ENCODE data around the gene WIPI1.

WIPI1 gene

DNA sequence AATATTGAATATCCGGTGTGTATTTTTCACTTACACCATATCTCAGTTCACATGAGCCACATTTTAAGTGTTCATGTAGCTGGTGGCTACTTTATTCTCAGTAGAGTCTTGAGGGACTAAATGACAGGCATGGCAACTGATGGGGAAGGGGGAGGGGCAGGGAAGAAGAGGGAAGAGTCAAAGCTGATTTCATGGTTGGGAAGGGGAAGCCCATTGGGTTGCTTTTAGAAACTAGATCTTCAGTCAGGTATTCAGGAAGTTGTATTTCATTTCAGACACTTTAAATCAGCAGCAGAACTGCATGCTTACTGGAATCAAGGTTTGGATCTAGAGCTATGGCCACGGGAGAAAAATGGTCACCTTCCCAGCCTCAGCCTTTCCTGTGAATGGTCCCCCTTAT is 2.9 kb upstream of the WIPI1 start:
- DNase-seq: no peak

DNA sequence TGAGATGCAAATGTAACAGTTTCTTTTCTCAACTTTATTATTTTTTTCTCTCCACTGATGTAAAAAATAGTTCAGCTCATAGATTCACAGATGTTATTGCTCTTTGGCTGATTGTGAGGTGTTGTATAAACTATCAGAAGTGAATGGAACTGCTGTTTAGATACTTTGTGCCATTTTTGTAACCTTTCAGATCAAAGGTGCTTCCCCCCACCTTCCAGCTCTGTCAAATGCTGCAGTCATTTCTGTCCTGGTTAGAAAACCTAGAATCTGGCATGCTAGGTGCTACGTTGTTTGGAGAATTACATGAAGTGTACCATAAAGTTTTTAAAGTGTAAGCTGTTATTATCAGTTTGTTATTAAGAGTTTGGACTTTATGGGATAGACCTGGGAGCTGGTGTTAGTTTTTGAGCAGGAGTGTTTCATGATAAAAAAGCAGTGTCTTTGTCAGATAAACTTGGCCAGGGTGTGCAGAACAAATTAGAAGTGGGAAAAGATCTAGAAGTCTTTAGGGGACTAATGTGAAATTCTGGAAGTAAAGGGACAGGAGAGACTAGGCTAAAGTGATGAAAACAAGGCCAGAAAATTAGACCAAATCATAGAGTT is 1.8 kb upstream of the WIPI1 start:
- no peak for DNase-seq

DNA sequence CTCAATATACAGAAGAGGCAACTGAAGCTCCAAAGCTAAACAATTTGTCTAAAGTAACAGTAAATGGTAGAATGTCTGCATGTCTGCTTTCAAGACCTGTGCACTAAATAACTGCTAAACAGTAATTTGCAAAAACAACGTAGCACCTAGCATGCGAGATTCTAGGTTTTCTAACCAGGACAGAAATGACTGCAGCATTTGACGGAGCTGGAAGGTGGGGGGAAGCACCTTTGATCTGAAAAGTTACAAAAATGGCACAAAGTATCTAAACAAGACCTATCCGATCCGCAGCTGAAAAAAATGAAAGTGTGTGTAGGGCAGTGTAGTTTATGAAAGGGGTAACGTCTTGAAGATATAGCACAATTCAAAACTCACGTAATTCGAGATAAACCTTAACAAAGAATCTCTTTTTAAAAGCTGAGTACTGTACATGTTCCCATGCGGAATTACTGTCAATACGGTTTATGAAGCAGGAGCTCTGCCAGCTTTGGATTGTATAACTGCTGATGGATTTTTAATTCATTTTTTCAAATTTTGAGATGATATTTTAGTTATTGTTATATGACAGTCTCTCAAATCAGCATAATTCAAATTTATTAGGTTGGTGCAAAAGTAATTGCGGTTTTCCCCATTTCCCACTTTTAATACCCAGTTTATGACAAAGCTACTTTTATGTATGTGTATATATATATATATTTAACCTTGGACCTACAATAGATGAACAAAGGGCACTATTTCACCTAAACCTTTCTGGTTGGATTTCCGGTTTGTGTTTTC is 1.2 kb upstream of the WIPI1 start:
- no peak for DNase-seq

DNA sequence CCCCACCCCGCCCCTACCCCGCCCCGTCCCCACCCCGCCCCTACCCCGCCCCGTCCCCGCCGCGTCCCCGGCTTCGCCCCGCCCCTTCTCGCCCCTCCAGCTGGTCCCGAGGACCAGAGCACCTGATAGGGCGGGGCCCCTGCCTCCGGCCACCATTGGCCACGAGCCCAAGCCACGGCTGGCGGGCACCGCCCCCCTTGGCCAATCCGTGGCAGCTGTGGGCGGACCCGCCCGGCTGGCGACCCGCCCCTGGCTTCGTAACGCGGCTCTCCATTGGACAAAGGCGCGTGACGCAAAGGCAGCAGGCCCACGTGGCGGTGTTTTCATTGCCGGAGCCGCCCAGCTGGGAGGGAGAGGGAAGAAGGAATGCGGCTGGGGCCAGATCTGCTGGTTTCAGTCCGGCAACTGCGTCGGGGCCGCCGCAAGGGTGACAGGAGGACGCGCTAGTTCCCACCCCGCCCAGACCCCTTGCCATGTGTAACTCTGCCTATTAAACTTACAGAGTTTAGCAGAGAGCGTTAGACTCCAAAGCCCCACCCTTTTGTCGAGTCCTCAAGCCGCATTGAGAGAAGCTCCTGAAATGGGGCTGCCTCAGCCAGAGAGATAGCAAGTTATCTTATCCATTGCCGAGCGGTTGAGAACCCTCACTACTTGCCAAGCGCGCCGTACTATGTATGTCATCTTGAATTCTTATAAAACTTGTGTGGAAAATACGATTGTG is 403 bp upstream of the WIPI1 start:
- DNase-seq: peak; percentile 97

DNA sequence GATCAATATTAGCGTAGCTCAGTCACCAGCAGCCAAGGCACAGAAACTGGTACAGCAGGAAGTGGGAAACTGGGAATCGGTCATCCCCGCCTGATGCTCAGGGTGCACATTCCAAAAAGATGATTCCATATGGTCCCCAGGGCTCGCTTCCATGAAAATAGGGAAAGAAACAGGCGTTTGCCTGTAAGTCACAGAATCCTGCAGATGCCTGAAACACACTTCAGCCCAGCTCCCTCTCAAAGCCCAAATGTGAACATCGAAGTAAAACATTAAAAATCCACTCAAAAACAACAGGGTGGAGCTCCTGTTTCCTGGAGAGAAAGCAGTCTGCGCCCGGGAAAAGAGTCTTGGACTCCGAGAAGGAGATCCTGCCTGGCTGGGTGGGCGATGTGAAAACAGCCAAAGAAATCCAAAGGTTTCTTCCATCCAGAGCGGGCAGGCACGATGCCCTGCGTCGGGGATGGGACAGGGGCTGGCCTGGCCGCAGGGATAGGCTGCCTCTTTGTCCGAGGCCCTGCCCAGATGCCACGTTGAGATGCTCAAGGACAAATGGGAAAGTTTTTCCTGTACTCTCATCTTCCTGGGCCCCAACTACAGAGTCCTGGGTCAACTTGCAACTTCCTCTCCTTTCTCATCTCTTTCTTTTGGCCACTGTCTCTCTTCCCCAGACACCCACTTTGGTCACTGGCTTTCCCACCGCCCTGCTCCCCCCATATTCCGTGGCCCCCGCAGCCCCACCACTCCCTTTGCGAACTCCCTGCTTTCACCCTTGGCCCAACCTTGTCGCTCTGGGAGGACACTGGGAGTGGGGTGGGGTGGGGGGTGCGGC is 743 bp downstream of the WIPI1 start:
- no peak for DNase-seq

DNA sequence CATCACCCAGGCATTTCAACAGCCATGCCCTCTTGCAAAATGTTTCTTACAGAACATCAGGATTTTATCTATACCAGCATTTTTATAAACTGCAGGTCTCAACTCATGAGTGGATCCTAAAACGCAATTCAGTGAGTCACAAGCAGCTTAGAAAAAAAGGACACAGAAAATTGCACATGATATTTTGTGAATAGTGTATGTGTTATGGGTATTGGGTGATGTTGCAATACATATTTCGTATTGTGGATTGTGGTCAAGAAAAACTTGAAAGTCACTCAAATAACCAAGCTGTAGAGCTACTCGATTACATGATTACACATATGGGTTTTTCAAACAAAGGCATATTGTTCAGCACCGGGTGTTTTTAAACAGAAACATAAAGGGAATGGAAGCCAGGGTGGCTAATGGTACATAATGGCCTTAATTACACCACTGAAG is 1.4 kb downstream of the WIPI1 start:
- DNase-seq: no peak

DNA sequence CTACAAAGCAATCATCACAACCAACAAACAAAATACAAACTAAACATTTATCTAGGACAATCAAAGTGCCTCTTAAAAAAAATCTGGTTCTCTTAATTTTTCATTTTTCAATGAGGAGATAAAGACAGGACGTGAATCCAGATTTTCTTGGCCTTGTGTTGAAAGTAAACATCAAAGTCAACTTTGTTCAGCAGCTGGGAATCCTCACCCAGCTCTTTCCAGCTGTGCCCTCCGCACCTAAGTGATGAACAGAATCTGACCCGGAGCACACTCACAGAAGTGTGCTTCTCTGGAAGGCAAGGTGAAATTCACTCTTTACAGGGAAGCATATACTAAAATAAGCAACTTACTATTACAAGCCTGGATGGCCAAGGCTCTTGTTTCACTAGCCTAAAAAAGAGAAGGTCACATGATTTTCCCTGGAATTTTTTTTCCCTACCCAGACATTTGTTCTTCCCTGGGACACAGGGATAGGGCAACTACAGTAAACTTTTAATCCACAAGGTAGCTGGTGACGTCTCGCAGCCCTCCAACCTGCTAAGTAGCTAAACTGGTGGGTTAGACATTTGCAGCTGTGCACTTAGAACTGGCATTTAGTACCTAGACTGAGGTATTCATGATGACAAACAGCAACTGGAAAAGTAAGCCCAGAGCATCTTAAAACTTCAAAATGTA is 3.2 kb downstream of the WIPI1 start:
- no peak for DNase-seq

DNA sequence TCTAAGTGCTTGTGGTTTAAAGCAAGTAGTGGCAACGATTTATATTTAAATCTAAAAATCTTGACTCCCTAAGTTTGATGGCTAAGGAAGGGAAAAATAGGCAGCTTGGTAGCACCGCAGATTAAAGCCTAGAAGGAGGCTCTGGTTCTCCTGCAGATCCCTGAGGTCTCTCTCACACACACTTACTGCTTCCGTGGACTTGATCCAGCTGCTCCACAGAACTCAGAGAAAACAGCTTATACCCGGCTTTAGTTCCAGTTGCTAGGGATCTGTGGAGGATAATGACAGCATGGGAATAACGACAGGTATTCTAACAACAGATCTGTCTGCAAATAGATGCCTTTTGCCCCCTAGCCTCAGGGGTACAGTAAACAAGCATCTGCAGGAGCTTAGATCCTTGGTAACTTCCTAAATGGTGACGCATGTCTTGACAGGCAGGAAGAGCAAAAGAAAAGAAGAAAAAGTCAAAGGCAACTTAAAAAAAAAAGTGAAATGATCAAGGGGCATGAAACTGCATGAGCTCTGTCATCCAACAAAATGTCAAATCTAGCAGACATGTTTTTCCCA is 4.5 kb downstream of the WIPI1 start:
- DNase-seq: no peak

DNA sequence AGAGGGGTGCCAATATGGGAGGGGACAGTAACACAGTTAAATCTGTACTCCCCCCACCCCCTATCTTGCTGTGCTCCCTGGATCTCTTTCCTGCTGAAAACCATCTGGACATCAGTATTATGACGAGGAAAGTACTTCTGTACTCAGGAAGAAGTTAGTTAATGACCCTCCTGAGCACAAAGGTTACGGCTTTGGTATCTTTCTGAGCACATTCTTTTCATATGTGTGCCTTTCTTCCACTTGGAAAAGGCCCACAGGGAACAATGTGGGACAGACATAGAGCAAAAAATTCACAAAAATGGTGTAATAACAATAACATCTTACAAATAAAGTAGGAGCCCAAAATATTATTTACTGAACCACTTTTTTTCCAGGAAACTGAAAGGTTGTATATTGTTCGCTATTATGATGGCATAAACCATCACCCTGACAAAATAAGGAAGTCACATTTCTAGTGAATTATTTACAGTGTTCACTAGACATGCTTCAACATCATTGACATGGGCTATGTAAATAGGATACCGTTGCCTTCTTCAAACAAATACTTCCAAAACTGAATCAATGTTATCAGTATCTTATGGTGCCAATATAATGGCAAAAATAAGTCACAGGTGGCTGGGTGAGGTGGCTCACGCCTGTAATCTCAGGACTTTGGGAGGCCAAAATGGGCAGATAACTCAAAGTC is 5.5 kb downstream of the WIPI1 start:
- DNase-seq: no peak

DNA sequence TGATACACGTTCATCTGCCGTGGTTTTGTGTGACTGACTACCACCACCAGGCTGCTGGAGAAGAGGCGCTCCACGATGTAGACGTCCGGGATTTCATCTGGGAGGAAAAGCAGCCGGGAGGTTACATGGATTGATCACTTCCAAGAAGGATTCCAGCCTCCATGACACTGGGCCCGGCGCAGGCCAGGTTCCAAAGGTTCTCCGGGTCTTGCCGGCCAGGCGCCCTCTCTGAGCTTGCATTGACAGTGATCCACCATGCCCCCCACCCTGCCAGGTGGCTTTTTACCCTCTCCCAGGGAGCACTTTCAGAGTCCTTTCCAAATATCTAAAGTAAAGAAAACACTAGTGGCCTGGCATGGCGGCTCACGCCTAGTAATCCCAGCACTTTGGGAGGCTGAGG is 6.5 kb downstream of the WIPI1 start:
- no peak for DNase-seq

DNA sequence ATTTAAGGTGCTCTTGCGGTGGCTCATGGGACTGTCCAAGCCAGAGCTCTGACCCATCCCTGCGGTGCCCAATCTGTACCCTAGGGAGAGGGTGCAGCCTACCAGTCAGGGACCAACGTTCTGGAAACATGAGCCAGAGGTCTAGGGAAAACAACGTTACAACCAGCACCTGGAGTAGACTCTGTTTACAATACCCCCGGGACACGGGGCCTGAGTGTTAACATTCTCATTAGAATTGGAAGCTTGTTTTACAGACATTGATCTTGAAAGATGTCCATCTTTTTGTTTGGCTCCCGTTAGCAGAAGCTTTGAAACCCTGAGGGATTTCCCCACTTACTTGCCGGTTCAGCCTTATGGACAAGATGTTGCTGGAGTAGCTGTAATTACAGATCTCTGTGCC is 6.9 kb downstream of the WIPI1 start:
- DNase-seq: no peak

DNA sequence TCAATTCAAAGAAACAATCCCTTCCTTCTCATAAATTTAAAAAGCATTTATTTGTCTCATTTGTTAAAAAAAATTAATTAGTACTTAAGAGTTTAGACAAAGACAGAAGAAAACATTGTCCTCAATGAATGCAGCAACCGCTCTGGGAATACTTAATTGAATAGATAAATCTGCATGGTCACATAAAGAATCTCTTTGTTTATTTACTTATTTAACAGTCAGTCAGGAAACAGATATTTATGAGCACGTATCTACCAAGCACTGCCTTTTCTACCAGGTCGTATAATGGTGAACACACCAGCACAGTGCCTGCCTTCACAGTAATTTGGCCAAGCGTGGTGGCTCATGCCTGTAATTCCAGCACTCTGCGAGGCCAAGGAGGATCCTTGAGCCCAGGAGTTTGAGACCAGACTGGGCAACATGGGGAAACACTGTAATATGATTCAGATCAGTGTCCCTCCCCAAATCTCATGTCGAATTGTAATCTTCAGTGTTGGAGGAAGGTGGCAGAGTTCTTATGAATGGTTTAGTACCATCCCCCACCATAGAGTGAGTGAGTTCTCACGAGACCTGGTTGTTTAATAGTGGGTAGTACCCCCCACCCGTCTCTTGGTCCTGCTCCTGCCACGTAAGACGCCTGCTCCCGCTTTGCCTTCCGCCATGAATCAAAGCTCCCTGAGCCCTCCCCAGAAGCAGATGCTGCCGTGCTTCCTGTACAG is 8.1 kb downstream of the WIPI1 start:
- DNase-seq: no peak

DNA sequence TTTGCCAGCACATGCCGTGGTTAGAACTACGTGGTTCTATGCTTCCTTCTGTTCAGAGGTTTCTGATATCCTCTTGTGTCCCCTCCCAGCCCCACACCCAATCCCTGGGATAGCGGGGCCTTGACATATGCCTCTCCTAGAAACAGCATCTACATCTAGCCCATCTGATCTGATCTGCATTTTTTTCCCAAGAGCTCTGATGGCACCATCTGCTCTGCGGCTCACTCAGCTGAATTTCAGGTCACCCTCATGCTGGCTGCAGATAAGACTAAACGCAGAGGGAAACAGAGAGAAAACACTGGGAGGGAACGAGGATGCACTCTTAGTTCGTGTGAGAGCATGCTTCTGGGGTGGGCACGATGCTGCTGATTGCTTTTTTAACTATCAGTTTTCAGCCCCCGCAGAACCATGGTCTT is 10.7 kb downstream of the WIPI1 start:
- no peak for DNase-seq

DNA sequence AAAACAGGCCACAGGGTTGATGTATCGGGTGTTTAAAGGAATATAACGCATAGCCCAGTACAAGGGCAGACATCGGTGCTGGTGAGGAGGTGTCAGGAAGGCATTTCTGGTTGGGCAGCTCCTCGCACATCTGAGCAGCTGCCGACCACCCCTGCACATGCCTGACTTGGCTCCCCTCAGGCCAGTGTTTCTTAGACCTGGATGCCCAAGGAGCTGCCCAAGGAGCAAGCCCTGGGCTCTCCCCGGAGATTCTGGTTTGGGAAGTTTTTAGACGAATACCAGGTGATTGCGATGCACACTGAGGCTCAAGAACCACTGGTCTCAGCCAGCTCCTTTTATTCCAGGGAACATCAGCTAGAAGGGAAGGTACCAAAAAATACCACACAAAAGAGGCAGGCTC is 11.6 kb downstream of the WIPI1 start:
- no peak for DNase-seq

DNA sequence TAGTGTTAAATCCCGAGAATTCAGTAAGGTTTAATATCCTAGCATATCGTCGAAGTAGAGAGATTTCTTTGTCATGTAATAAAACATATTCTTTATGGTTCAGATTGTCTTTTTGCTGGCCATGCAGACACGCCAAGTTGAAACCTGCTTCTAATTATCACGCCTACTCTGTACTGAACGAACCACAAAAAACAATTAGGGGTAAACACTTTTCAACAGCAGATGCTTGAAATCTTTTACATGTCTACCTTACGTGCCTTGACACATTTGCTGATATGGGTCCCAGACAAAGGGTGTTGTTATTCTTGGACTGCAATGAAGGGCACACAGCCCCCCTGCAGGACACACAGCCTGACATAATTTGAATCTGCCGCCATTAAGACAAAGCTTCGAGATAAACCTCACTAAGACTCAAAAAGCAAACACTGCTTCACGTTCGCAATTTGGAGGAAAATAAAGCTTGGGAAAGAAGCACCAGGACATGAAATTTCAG is 13.3 kb downstream of the WIPI1 start:
- DNase-seq: no peak

DNA sequence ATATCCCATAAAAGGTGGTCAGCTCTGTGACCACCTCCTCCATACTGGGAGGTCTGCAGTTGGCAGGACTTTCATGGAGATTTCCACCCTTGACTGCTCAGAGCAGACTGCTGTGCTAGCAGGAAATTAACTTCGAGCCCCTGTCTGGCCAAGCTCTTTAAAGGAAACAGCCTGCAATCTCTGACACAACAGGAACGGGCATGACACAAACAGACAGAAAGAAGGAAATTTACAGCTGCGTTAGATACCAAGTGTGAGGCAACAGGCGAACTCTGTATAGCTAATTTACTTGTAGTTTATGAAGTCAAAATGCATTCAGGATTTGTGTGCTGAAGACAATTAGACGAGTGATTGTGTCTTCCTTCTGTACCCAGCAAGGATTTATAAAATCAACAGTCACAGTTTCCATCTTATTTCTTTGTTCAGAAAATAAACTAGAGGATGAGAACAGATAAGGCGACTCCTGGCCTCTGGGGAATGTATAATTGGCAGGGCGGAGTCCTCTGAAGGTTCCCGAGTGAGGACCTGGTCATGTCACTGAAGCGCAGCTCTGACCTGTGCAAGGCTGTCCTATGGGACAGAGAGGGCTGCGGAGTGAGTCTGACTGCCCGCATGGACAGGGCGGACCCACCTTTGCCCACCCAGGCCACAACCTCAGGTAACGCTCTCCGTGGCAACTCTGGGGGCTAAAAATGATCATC is 16.1 kb downstream of the WIPI1 start:
- DNase-seq: no peak

DNA sequence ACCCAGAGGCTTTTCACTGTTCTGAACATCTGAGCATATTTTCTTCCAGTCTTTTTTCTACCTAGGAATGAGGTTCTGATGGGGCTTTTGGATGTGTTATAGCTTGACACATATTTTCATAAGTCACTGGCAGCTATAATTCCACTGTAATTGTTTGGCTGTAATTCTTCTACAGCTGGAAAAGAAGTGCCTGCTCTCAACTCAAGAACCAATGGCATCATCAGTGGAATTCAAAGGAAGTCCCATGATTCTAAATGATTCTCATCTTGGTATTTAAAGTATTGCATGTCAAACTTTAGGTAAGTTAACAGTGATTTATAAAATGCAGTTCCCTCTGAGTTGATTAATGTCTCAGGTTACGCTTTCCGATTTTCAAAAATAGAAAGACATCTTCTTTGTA is 16.8 kb downstream of the WIPI1 start:
- no peak for DNase-seq

DNA sequence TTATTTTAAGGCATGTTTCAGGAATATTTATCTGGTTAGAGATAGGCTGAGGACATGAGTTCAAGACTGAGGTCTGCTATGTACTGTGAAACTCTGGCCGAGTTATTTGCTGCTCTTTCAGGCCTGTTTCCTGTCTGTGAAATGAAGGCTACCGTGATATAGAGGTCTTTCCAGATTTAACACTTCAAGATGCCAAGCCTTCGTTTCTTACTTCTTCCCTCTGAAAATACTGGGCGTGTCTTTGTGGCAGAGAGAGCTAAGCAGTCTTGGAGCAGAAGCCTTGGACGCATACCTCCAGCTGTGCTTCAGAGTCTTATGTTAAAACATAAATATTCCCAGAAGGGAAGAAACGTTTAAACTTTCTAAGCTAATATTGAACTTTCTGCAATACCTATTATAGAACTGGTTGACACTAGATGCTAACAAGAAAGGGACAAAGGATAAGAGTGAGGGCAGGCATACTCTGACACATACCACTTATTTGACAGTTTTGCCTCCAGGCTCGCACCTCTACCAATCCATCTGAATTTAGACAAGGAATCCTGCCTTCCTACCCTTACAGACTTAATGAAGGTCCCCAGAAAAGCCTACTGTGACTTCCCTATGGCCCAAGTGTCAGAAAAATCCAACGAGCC is 17.5 kb downstream of the WIPI1 start:
- DNase-seq: no peak

DNA sequence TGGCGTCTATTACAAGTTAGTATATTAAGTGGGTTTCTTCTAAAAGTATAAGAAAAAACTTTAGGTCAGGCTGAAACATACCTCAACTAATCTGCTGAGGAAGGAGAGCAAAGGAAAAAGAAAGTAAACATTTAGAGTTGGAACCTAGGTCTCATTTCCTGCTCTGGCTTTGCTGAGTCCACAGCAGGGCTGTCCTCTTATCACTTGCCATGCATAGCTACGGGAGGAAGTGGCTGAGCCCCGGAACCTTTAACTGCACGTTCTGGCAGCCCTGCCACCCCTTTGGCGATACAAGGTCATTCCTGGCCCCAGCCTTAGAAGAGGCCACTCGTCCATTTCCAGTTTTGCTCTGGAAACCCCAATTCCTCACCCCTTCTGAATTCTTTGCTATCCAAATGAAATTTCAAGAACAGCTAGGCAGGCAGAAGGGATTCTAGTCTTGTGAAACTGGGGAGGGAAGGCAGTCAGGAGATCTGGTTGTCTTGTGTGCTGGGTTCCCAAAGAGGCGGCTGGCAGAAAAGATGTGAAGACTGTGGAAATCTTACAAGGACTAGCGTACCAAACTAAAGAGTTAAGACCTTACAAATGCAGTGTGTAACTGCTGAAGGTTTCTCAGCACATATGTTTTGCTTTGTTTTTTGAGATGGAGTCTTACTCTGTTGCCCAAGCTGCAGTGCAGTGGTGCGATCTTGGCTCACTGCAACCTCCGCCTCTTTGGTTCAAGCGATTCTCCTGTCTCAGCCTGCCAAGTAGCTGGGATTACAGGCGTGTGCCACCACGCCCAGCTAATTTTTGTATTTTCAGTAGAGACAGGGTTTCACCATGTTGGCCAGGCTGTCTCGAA is 19.1 kb downstream of the WIPI1 start:
- DNase-seq: peak; percentile 25

Data from activated CD8-positive, alpha-beta memory T cell treated with anti-CD3 and anti-CD28 coated beads, Interleukin-2, amount 50 U/mL, for 4 hours (primary cell).